ENCODE measurements around the gene SNX25.
A peak's percentile ranks its signal among the peaks of the same experiment; 100 is the strongest.

SNX25 gene

DNA sequence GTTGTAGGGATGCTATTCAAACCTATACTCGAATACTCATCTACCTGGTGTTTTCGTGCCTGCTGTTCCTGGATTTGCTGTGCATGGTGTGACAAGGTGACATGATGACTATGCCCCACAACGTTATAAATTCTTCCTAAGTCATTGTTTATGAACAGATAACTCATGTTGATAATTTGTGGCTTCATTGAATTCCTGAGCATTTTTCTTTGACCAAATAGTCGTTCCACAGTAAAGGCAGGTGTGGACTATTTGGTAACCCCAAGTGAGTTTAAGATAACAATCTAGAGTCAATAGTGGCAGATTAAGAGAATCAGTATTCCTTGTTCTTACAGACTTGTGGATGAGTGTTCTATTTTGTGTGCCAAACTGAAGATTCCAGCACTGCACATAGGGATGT lies 59.9 kb downstream of the SNX25 start:
- H3K36me3 ChIP-seq, result peaks cover 57 to 93% (median 84%) of the 10 kb centered on the region in 11 experiments
- H3K9ac ChIP-seq, result no peak overlapping the region
- no peak overlapping the region for H3K27ac ChIP-seq
- no peaks in the 10 kb centered on the region for H3K27me3 ChIP-seq
- no peak for TF ChIP-seq Cebpa-rat (IDR thresholded peaks at IDR 0.05)
- peaks cover 0 to 59% (median 28%) of the 10 kb centered on the region in 11 experiments; a peak in 17 of 22 replicates for H4K20me1 ChIP-seq
- no peaks in the 10 kb centered on the region; a peak in 1 of 22 replicates for H3K9me3 ChIP-seq (replicated peaks in 1 of 11)
- H3K4me1 ChIP-seq, result peaks cover 14 to 20% (median 15%) of the 10 kb centered on the region in 10 experiments
- no peak overlapping the region for H3K4me3 ChIP-seq
- no peak overlapping the region for H3K4me2 ChIP-seq

DNA sequence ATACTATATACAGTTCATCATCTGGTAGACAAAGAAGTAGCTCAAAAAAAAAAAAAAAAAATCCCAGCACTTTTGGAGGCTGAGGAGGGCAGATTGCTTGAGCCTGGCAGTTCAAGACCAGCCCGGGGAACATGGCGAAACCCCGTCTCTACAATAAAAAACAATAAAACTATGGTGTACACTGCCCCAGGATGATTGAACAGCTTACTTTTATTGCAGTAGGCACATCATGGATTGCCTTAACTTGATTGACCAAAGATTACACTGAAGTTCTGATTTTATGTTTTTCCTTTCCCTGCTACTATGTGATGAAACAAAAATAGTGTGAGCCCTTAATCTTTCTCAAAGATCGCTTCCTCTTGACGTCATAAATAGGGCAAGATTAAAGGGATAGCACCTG lies 60.6 kb downstream of the SNX25 start:
- no peak overlapping the region for H3K4me2 ChIP-seq
- H3K27ac ChIP-seq, result no peak overlapping the region
- peaks cover 0 to 54% (median 26%) of the 10 kb centered on the region in 11 experiments; a peak in 17 of 22 replicates for H4K20me1 ChIP-seq
- peaks cover 13 to 17% (median 14%) of the 10 kb centered on the region in 10 experiments for H3K4me1 ChIP-seq
- H3K27me3 ChIP-seq, result no peaks in the 10 kb centered on the region
- H3K36me3 ChIP-seq, result peaks cover 55 to 93% (median 83%) of the 10 kb centered on the region in 11 experiments
- H3K4me3 ChIP-seq, result no peak overlapping the region
- H3K9me3 ChIP-seq (replicated peaks in 1 of 11), result no peaks in the 10 kb centered on the region; a peak in 1 of 22 replicates
- no peak overlapping the region for H3K9ac ChIP-seq
- TF ChIP-seq Cebpa-rat (IDR thresholded peaks at IDR 0.05), result no peak

DNA sequence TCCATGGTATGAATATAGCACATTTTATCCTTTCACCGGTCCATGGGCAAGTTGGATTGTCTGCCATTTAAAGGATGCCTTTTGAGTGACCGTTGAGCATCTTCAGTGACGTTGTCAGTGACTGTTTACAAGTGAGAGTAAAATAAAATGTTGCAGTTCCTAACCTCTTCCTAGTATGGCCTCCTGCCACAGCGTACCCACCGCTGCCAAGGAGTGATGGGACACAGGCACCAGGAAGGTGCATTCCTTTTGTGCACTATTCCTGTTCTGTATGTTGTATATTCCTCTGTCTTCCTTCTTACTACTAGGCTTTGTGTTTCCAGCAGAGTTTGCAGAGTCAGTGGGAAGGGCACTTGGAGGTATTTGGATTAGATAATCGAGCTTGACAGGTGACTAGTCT lies 61.5 kb downstream of the SNX25 start:
- Histone ChIP-seq H3K27me3 (no peaks in the 10 kb centered on the region), H3K4me1 (peaks cover 6 to 10% (median 6%) of the 10 kb centered on the region in 10 experiments; a peak in 19 of 20 replicates), H3K36me3 (peaks cover 55 to 97% (median 80%) of the 10 kb centered on the region in 11 experiments), H3K9ac (no peak overlapping the region), H3K4me3 (no peak overlapping the region), H3K4me2 (no peak overlapping the region), H3K27ac (no peak overlapping the region), H3K9me3 (replicated peaks in 1 of 11) (no peaks in the 10 kb centered on the region; a peak in 1 of 22 replicates), H4K20me1 (peaks cover 0 to 50% (median 21%) of the 10 kb centered on the region in 11 experiments; a peak in 17 of 22 replicates)
- TF ChIP-seq Cebpa-rat (IDR thresholded peaks at IDR 0.05), result no peak

GRCh38 chr4:185272245-185272644 lies 62.8 kb downstream of the SNX25 start:
- no peaks in the 10 kb centered on the region for H3K27me3 ChIP-seq
- peaks cover 56 to 99% (median 87%) of the 10 kb centered on the region in 11 experiments for H3K36me3 ChIP-seq
- no peak for TF ChIP-seq Cebpa-rat (IDR thresholded peaks at IDR 0.05)
- H3K9me3 ChIP-seq (replicated peaks in 1 of 11), result no peaks in the 10 kb centered on the region; a peak in 1 of 22 replicates
- peaks cover 0 to 13% (median 6%) of the 10 kb centered on the region in 10 experiments; a peak in 10 of 20 replicates for H3K4me1 ChIP-seq
- H3K4me2 ChIP-seq, result no peak overlapping the region
- H4K20me1 ChIP-seq, result peaks cover 0 to 55% (median 23%) of the 10 kb centered on the region in 11 experiments; a peak in 14 of 22 replicates
- no peak overlapping the region for H3K9ac ChIP-seq
- no peak overlapping the region for H3K27ac ChIP-seq
- H3K4me3 ChIP-seq, result no peak overlapping the region

GRCh38 chr4:185275501-185275900 lies 66.1 kb downstream of the SNX25 start:
- H3K36me3 ChIP-seq, result peaks cover 28 to 93% (median 67%) of the 10 kb centered on the region in 11 experiments
- no peak overlapping the region for H3K9ac ChIP-seq
- no peak for TF ChIP-seq Cebpa-rat (IDR thresholded peaks at IDR 0.05)
- no peak overlapping the region for H3K4me2 ChIP-seq
- no peaks in the 10 kb centered on the region for H3K27me3 ChIP-seq
- no peak overlapping the region for H3K27ac ChIP-seq
- peaks cover 0 to 13% (median 7%) of the 10 kb centered on the region in 10 experiments; a peak in 10 of 20 replicates for H3K4me1 ChIP-seq
- H3K4me3 ChIP-seq, result no peak overlapping the region
- H3K9me3 ChIP-seq (replicated peaks in 1 of 11), result no peaks in the 10 kb centered on the region; a peak in 1 of 22 replicates
- peaks cover 0 to 60% (median 23%) of the 10 kb centered on the region in 11 experiments; a peak in 12 of 22 replicates for H4K20me1 ChIP-seq

DNA sequence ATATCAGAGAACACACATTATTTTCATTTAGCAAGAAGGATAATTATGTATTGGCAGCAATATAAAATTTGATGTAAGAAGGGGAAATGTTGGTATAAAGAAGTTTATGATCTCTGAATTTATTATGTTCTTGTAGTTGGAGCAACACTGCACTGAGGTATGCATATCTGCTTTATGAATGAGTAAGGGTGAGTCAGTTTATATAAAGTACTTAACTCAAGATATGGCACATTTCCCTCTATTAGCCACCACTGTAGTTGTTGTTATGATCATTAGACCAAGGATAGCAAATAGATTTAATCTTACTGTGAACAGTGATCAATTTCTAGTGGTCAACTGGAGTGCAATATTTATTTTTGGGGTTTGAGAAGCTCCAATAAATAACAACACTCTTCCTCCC lies 66.6 kb downstream of the SNX25 start:
- no peak overlapping the region for H3K27ac ChIP-seq
- H3K4me3 ChIP-seq, result no peak overlapping the region
- no peak overlapping the region for H3K9ac ChIP-seq
- no peaks in the 10 kb centered on the region for H3K27me3 ChIP-seq
- TF ChIP-seq Cebpa-rat (IDR thresholded peaks at IDR 0.05), result no peak
- peaks cover 0 to 60% (median 23%) of the 10 kb centered on the region in 11 experiments; a peak in 12 of 22 replicates for H4K20me1 ChIP-seq
- peaks cover 0 to 13% (median 7%) of the 10 kb centered on the region in 10 experiments; a peak in 10 of 20 replicates for H3K4me1 ChIP-seq
- H3K4me2 ChIP-seq, result peak overlapping the region in 1 of 11 experiments; percentile 24; a peak in 1 of 22 replicates
- peaks cover 22 to 93% (median 67%) of the 10 kb centered on the region in 11 experiments for H3K36me3 ChIP-seq
- H3K9me3 ChIP-seq (replicated peaks in 1 of 11), result no peaks in the 10 kb centered on the region; a peak in 1 of 22 replicates

- peaks cover 3 to 93% (median 60%) of the 10 kb centered on the region in 11 experiments; a peak in 19 of 22 replicates for H3K36me3 ChIP-seq
- H3K4me2 ChIP-seq, result no peak overlapping the region
- H3K4me1 ChIP-seq, result peaks cover 0 to 19% (median 8%) of the 10 kb centered on the region in 10 experiments; a peak in 12 of 20 replicates
- no peaks in the 10 kb centered on the region for H3K27me3 ChIP-seq
- no peak for TF ChIP-seq Cebpa-rat (IDR thresholded peaks at IDR 0.05)
- no peak overlapping the region for H3K27ac ChIP-seq
- no peak overlapping the region for H3K9ac ChIP-seq
- H3K9me3 ChIP-seq (replicated peaks in 1 of 11), result no peaks in the 10 kb centered on the region
- peaks cover 0 to 33% (median 4%) of the 10 kb centered on the region in 11 experiments; a peak in 9 of 22 replicates for H4K20me1 ChIP-seq
- H3K4me3 ChIP-seq, result no peak overlapping the region
These were observed 69.3 kb downstream of the SNX25 start for GRCh38 chr4:185278716-185279115.

DNA sequence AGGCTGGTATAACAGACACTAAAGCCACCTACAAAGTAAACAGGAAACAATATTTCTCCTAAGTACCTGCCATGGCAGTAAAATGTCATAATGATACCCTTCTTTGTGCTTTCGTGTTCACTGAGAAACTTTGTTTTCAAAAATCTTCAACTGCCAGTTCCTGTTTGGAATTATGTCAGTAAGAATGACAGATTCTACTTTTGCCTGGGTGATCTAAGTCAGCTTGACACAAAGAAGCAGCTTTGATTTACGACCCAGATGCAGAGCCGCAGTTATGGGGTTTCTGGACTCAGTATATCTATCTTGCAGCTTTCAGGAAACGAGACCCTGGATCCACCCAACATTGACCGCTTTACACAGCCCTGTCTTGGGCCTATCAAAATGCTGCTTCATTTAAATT lies 71.2 kb downstream of the SNX25 start:
- Histone ChIP-seq H3K4me1 (peaks cover 0 to 19% (median 8%) of the 10 kb centered on the region in 10 experiments; a peak in 12 of 20 replicates), H3K27me3 (no peaks in the 10 kb centered on the region), H3K36me3 (peaks cover 0 to 93% (median 52%) of the 10 kb centered on the region in 11 experiments; a peak in 19 of 22 replicates), H3K4me3 (no peak overlapping the region), H4K20me1 (peaks cover 0 to 28% (median 6%) of the 10 kb centered on the region in 11 experiments; a peak in 8 of 22 replicates), H3K4me2 (no peak overlapping the region), H3K9me3 (replicated peaks in 1 of 11) (no peaks in the 10 kb centered on the region), H3K9ac (no peak overlapping the region), H3K27ac (no peak overlapping the region)
- no peak for TF ChIP-seq Cebpa-rat (IDR thresholded peaks at IDR 0.05)

GRCh38 chr4:185282968-185283367 lies 73.6 kb downstream of the SNX25 start:
- Histone ChIP-seq H3K27me3 (no peaks in the 10 kb centered on the region), H3K4me3 (no peak overlapping the region), H3K27ac (no peak overlapping the region), H3K36me3 (peaks cover 9 to 97% (median 51%) of the 10 kb centered on the region in 11 experiments; a peak in 20 of 22 replicates), H3K4me1 (peaks cover 0 to 11% (median 0%) of the 10 kb centered on the region in 10 experiments; a peak in 3 of 20 replicates), H3K4me2 (peak overlapping the region in 1 of 11 experiments; percentile 34; a peak in 2 of 22 replicates), H3K9ac (no peak overlapping the region), H3K9me3 (replicated peaks in 1 of 11) (no peaks in the 10 kb centered on the region), H4K20me1 (peaks cover 0 to 26% (median 6%) of the 10 kb centered on the region in 11 experiments; a peak in 7 of 22 replicates)
- TF ChIP-seq Cebpa-rat (IDR thresholded peaks at IDR 0.05), result no peak
